HepG2 (cell line): Measurements from ENCODE around the gene TUFM. TPM values are rescaled to one million over a fixed set of nuclear protein-coding genes. Genes with fewer than 3 reads are reported as not detected.

Experiments used
- ATF1 ChIP-seq: IDR thresholded peaks from 2 replicates; pipeline ENCODE4 v1.6.1; 2016; ENCODE audit warnings: mild to moderate bottlenecking, control low read depth
- CSRNP1 ChIP-seq: sonication (generic); formaldehyde crosslinking; IDR thresholded peaks from 2 replicates; pipeline ENCODE4 v1.8.1; 2023; ENCODE audit warnings: mild to moderate bottlenecking, missing genetic modification reagents
- EED ChIP-seq: sonication (generic); formaldehyde crosslinking; IDR thresholded peaks from 2 replicates; pipeline ENCODE4 v1.5.0; 2020; ENCODE audit warnings: mild to moderate bottlenecking, missing genetic modification reagents
- FIP1L1 ChIP-seq: fragments of 200-400 bp; formaldehyde crosslinking; IDR thresholded peaks from 2 replicates; pipeline ENCODE4 v1.6.1; 2018; ENCODE audit warnings: low read depth, mild to moderate bottlenecking, low read length, moderate library complexity, borderline replicate concordance; ENCODE audit not compliant: insufficient read depth
- HOXD1 ChIP-seq: sonication (generic); formaldehyde crosslinking; IDR thresholded peaks from 2 replicates; pipeline ENCODE4 v1.5.0; 2020; ENCODE audit warnings: missing genetic modification reagents
- IKZF1 ChIP-seq: fragments of 450-650 bp; IDR thresholded peaks from 2 replicates; pipeline ENCODE4 v1.7.1; 2016
- KLF15 ChIP-seq: sonication (generic); formaldehyde crosslinking; IDR thresholded peaks from 2 replicates; pipeline ENCODE4 v1.8.1; 2023; ENCODE audit warnings: borderline replicate concordance, mild to moderate bottlenecking, inconsistent platforms, missing genetic modification reagents, mixed read lengths
- MEIS2 ChIP-seq: sonication (generic); formaldehyde crosslinking; IDR thresholded peaks from 2 replicates; pipeline ENCODE4 v1.9.0; 2021; ENCODE audit warnings: mild to moderate bottlenecking, missing genetic modification reagents
- MTERF4 ChIP-seq: sonication (generic); formaldehyde crosslinking; IDR thresholded peaks from 2 replicates; pipeline ENCODE4 v1.8.0; 2023; ENCODE audit warnings: mild to moderate bottlenecking, missing genetic modification reagents
- RAD21 ChIP-seq: fragments of 450-650 bp; formaldehyde crosslinking; IDR thresholded peaks from 2 replicates; pipeline ENCODE4 v1.5.0; 2020; ENCODE audit warnings: mild to moderate bottlenecking
- SKI ChIP-seq: fragments of 450-650 bp; IDR thresholded peaks from one replicate; pipeline ENCODE4 v1.6.1; 2018; ENCODE audit warnings: mild to moderate bottlenecking; ENCODE audit not compliant: partially characterized antibody
- SNAPC2 ChIP-seq: sonication (generic); formaldehyde crosslinking; IDR thresholded peaks from 2 replicates; pipeline ENCODE4 v1.8.1; 2022; ENCODE audit warnings: mild to moderate bottlenecking, missing genetic modification reagents
- SOX13 ChIP-seq, 3 experiments: fragments of 450-650 bp in 1 of 3; sonication (generic) in 1 of 3; formaldehyde crosslinking in 1 of 3; IDR thresholded peaks in 2 of 3; conservative IDR thresholded peaks in 1 of 3; 2 replicates each; pipeline versions ENCODE4 v1.5.0 to v1.6.1; 2016 to 2020; ENCODE audit warnings: antibody characterized with exemption in 1 of 3, mild to moderate bottlenecking in 1 of 3, missing compliant biosample characterization in 1 of 3, missing genetic modification reagents in 1 of 3, moderate library complexity in 1 of 3
- TEAD3 ChIP-seq: optimal IDR thresholded peaks from 2 replicates; pipeline ENCODE3; 2016; ENCODE audit warnings: borderline replicate concordance
- TFDP2 ChIP-seq: sonication (generic); formaldehyde crosslinking; IDR thresholded peaks from 2 replicates; pipeline ENCODE4 v1.4.0; 2020; ENCODE audit warnings: missing genetic modification reagents
- ZFP36L2 ChIP-seq: sonication (generic); formaldehyde crosslinking; IDR thresholded peaks from 2 replicates; pipeline ENCODE4 v1.4.0; 2020; ENCODE audit warnings: missing genetic modification reagents
- ZFP90 ChIP-seq: sonication (generic); formaldehyde crosslinking; IDR thresholded peaks from 2 replicates; pipeline ENCODE4 v1.8.0; 2022; ENCODE audit warnings: missing genetic modification reagents, mild to moderate bottlenecking, inconsistent platforms, borderline replicate concordance
- ZIK1 ChIP-seq: sonication (generic); formaldehyde crosslinking; IDR thresholded peaks from 2 replicates; pipeline ENCODE4 v1.5.0; 2020; ENCODE audit warnings: mild to moderate bottlenecking, low read depth, missing genetic modification reagents, borderline replicate concordance
- ZNF230 ChIP-seq: sonication (generic); formaldehyde crosslinking; IDR thresholded peaks from 2 replicates; pipeline ENCODE4 v1.4.0; 2020; ENCODE audit warnings: mild to moderate bottlenecking, missing genetic modification reagents
- ZNF30 ChIP-seq: sonication (generic); formaldehyde crosslinking; IDR thresholded peaks from 2 replicates; pipeline ENCODE4 v1.5.0; 2020; ENCODE audit warnings: mild to moderate bottlenecking, missing genetic modification reagents
- ZNF468 ChIP-seq: sonication (generic); formaldehyde crosslinking; IDR thresholded peaks from 2 replicates; pipeline ENCODE4 v1.8.0; 2022; ENCODE audit warnings: mild to moderate bottlenecking, moderate library complexity, missing genetic modification reagents
- ZNF597 ChIP-seq: sonication (generic); formaldehyde crosslinking; IDR thresholded peaks from 2 replicates; pipeline ENCODE4 v1.5.0; 2020; ENCODE audit warnings: missing genetic modification reagents
- ZNF703 ChIP-seq: sonication (generic); formaldehyde crosslinking; IDR thresholded peaks from 2 replicates; pipeline ENCODE4 v1.5.1; 2020; ENCODE audit warnings: missing genetic modification reagents, mild to moderate bottlenecking, moderate library complexity, borderline replicate concordance
- ZNF766 ChIP-seq: sonication (generic); formaldehyde crosslinking; IDR thresholded peaks from 2 replicates; pipeline ENCODE4 v1.5.0; 2020; ENCODE audit warnings: missing genetic modification reagents, borderline replicate concordance
- ZNF879 ChIP-seq: sonication (generic); formaldehyde crosslinking; IDR thresholded peaks from 2 replicates; pipeline ENCODE4 v1.8.1; 2023; ENCODE audit warnings: missing genetic modification reagents
- polyA plus RNA-seq, 8 experiments: library from polyadenylated mRNA; depleted of rRNA in 3 of 8; stranded (reverse) in 7 of 8; unstranded in 1 of 8; fragments of >200 nt; fragmentation: Illumina TruSeq in 4 of 8; extraction: Trizol in 4 of 8; gene quantifications; 2 replicates each; pipeline versions ENCODE4 v1.2.1 to v1.2.3, GENCODE V29; 2011 to 2016; ENCODE audit warnings: low read depth in 4 of 8, missing spikeins in 1 of 8, mixed read lengths in 1 of 8; ENCODE audit not compliant: insufficient read depth in 1 of 8
- total RNA-seq, 5 experiments: library from RNA; depleted of rRNA; stranded (reverse); fragments of >200 nt; fragmentation: Illumina TruSeq; extraction: Trizol; gene quantifications; 2 replicates each; pipeline ENCODE4 v1.2.3, GENCODE V29; 2016; ENCODE audit warnings: low read depth in 1 of 5

Gene TUFM
- total and polyA plus RNA-seq, 2 of the 13 experiments (the other 11 are each of a cell fraction or from before 2014, with no cell fraction given) = 206 to 298 TPM

GRCh38 chr16:28846080-28846932 lies at the start of gene TUFM (continued):
- TF ChIP-seq ZIK1 (CRISPR knock-in tag) (peak; percentile 73; the same call in 1 of the 2 replicates), RAD21 (CRISPR knock-in tag) (peak; percentile 47), IKZF1 (no peak), ZNF879 (CRISPR knock-in tag) (0 out of 2 replicates have a peak, but pooled peaks have one; percentile 57), TEAD3 (CRISPR knock-in tag) (no peak), SKI (peak; percentile 96), KLF15 (CRISPR knock-in tag) (peak; percentile 67), ZNF468 (CRISPR knock-in tag) (no peak), EED (CRISPR knock-in tag) (0 out of 2 replicates have a peak, but pooled peaks have one; percentile 59), FIP1L1 (peak; percentile 91; the same call in 1 of the 2 replicates), ZNF597 (CRISPR knock-in tag) (no peak), CSRNP1 (CRISPR knock-in tag) (no peak), ZNF766 (no peak), HOXD1 (CRISPR knock-in tag) (no peak; the same call in 1 of the 2 replicates), ZNF30 (CRISPR knock-in tag) (no peak), ZNF230 (CRISPR knock-in tag) (peak; percentile 45; the same call in 1 of the 2 replicates), ZNF703 (no peak; the same call in 1 of the 2 replicates), MEIS2 (CRISPR knock-in tag) (peak; percentile 25; the same call in 1 of the 2 replicates), MTERF4 (peak; percentile 83), SNAPC2 (CRISPR knock-in tag) (no peak; the same call in 1 of the 2 replicates), ZFP36L2 (peak; percentile 46; the same call in 1 of the 2 replicates), TFDP2 (CRISPR knock-in tag) (peak; percentile 94), SOX13 (IDR thresholded peaks at IDR 0.05) (no peak), SOX13 (CRISPR knock-in tag; conservative IDR thresholded peaks at IDR 0.05 in 1 of 2, IDR thresholded peaks at IDR 0.05 in 1 of 2) (peak in 1 of 2 experiments; percentile 62; a peak in 1 of 4 replicates), ZFP90 (CRISPR knock-in tag) (peak; percentile 89; the same call in 1 of the 2 replicates), ATF1 (CRISPR knock-in tag) (peak; percentile 99)
